Measurements from ENCODE around the gene DYNC1H1. TPM values are rescaled to one million over a fixed set of nuclear protein-coding genes. Genes with fewer than 3 reads are reported as not detected.

DYNC1H1 gene
- total and polyA plus RNA-seq, 2 experiments from 2014 or later: 141 to 405 TPM

GRCh38 chr14:101922866-101923265 lies 41.5 kb upstream of the DYNC1H1 start:
- Histone ChIP-seq H3K9me2 (replicated peaks; ENCODE audit: insufficient read depth) (no peaks in the 10 kb centered on the region), H4K20me1 (ENCODE audit: insufficient read depth, poor library complexity, severe bottlenecking) (no peaks in the 10 kb centered on the region), H3K4me1 (ENCODE audit: insufficient read depth) (no peaks in the 10 kb centered on the region), H3K4me3 (no peak overlapping the region), H3K36me3 (replicated peaks; ENCODE audit: insufficient read depth, low read depth) (no peaks in the 10 kb centered on the region), H3K79me2 (no peaks in the 10 kb centered on the region), H3K27ac (no peak overlapping the region), H3K9me3 (ENCODE audit: low read depth) (no peaks in the 10 kb centered on the region), H2AFZ (no peak overlapping the region), H3K27me3 (no peaks in the 10 kb centered on the region), H3K4me2 (no peak overlapping the region)
- TF ChIP-seq CTCF (IDR thresholded peaks at IDR 0.05; ENCODE audit: poor library complexity): no peak
- no peak for TF ChIP-seq EZH2phosphoT487 (IDR thresholded peaks at IDR 0.05; ENCODE audit: low read depth, severe bottlenecking, unreplicated experiment)
- no peak for TF ChIP-seq EZH2 (IDR thresholded peaks at IDR 0.05; ENCODE audit: borderline replicate concordance)
- no peak for DNase-seq (ENCODE audit: low spot score)
- 89% methylated on average over 7 of the region's 7 CpGs for WGBS (ENCODE audit: low lambda C conversion rate, missing lambda C conversion rate)

- H3K9me3 ChIP-seq (ENCODE audit: low read depth): no peaks in the 10 kb centered on the region
- H3K27ac ChIP-seq: no peak overlapping the region
- H3K4me2 ChIP-seq: no peak overlapping the region
- H3K9me2 ChIP-seq (replicated peaks; ENCODE audit: insufficient read depth): no peaks in the 10 kb centered on the region
- WGBS (ENCODE audit: low lambda C conversion rate, missing lambda C conversion rate): 98% methylated on average over 32 of the region's 33 CpGs
- H3K4me3 ChIP-seq: no peak overlapping the region
- H3K4me1 ChIP-seq (ENCODE audit: insufficient read depth): no peaks in the 10 kb centered on the region
- H3K79me2 ChIP-seq: no peaks in the 10 kb centered on the region
- H2AFZ ChIP-seq: no peak overlapping the region
- TF ChIP-seq EZH2phosphoT487 (IDR thresholded peaks at IDR 0.05; ENCODE audit: low read depth, severe bottlenecking, unreplicated experiment) (no peak), CTCF (IDR thresholded peaks at IDR 0.05; ENCODE audit: poor library complexity) (no peak), EZH2 (IDR thresholded peaks at IDR 0.05; ENCODE audit: borderline replicate concordance) (no peak)
- no peaks in the 10 kb centered on the region for H3K27me3 ChIP-seq
- no peaks in the 10 kb centered on the region for H4K20me1 ChIP-seq (ENCODE audit: insufficient read depth, poor library complexity, severe bottlenecking)
- no peaks in the 10 kb centered on the region for H3K36me3 ChIP-seq (replicated peaks; ENCODE audit: insufficient read depth, low read depth)
- DNase-seq (ENCODE audit: low spot score): no peak
These were observed 39.2 kb upstream of the DYNC1H1 start for GRCh38 chr14:101925152-101925551.

GRCh38 chr14:101926085-101926484 lies 38.3 kb upstream of the DYNC1H1 start:
- no peaks in the 10 kb centered on the region for H3K9me2 ChIP-seq (replicated peaks; ENCODE audit: insufficient read depth)
- H3K27ac ChIP-seq: no peak overlapping the region
- no peaks in the 10 kb centered on the region for H3K36me3 ChIP-seq (replicated peaks; ENCODE audit: insufficient read depth, low read depth)
- DNase-seq (ENCODE audit: low spot score): no peak
- TF ChIP-seq EZH2phosphoT487 (IDR thresholded peaks at IDR 0.05; ENCODE audit: low read depth, severe bottlenecking, unreplicated experiment): no peak
- TF ChIP-seq CTCF (IDR thresholded peaks at IDR 0.05; ENCODE audit: poor library complexity): no peak
- no peaks in the 10 kb centered on the region for H3K4me1 ChIP-seq (ENCODE audit: insufficient read depth)
- H3K4me3 ChIP-seq: no peak overlapping the region
- H3K27me3 ChIP-seq: no peaks in the 10 kb centered on the region
- no peaks in the 10 kb centered on the region for H3K79me2 ChIP-seq
- 93% methylated on average over 8 of the region's 8 CpGs for WGBS (ENCODE audit: low lambda C conversion rate, missing lambda C conversion rate)
- no peaks in the 10 kb centered on the region for H3K9me3 ChIP-seq (ENCODE audit: low read depth)
- H2AFZ ChIP-seq: no peak overlapping the region
- H4K20me1 ChIP-seq (ENCODE audit: insufficient read depth, poor library complexity, severe bottlenecking): no peaks in the 10 kb centered on the region
- no peak overlapping the region for H3K4me2 ChIP-seq

GRCh38 chr14:101926620-101927019 lies 37.8 kb upstream of the DYNC1H1 start:
- Histone ChIP-seq H2AFZ (no peak overlapping the region), H3K27ac (no peak overlapping the region)
- WGBS (ENCODE audit: low lambda C conversion rate, missing lambda C conversion rate): 90% methylated on average over 5 of the region's 5 CpGs

More at GRCh38 chr14:101926620-101927019, 37.8 kb upstream of the DYNC1H1 start:
- TF ChIP-seq EZH2 (IDR thresholded peaks at IDR 0.05; ENCODE audit: borderline replicate concordance): no peak
- no peak for TF ChIP-seq EZH2phosphoT487 (IDR thresholded peaks at IDR 0.05; ENCODE audit: low read depth, severe bottlenecking, unreplicated experiment)
- TF ChIP-seq CTCF (IDR thresholded peaks at IDR 0.05; ENCODE audit: poor library complexity): no peak
- Histone ChIP-seq H3K4me3 (no peak overlapping the region), H3K4me2 (no peak overlapping the region), H3K27me3 (no peaks in the 10 kb centered on the region), H3K9me3 (ENCODE audit: low read depth) (no peaks in the 10 kb centered on the region), H3K79me2 (no peaks in the 10 kb centered on the region), H3K36me3 (replicated peaks; ENCODE audit: insufficient read depth, low read depth) (no peaks in the 10 kb centered on the region), H3K9me2 (replicated peaks; ENCODE audit: insufficient read depth) (no peaks in the 10 kb centered on the region), H4K20me1 (ENCODE audit: insufficient read depth, poor library complexity, severe bottlenecking) (no peaks in the 10 kb centered on the region), H3K4me1 (ENCODE audit: insufficient read depth) (no peaks in the 10 kb centered on the region)
- DNase-seq (ENCODE audit: low spot score): no peak

Measured in hepatocyte (in vitro differentiated cells).